Islet of Langerhans (tissue), 1 donor: Measurements from ENCODE around the gene RIN1.
"Not testable (repeated sequence)": the region's sequence is repeated elsewhere in the genome, so short reads cannot be mapped to it uniquely, and the experiment has no call there.

ENCODE experiments used
- FAIRE-seq: peaks from one replicate; lab custom pipeline; 2011; peaks lifted over from hg19 to GRCh38; lab: Jason Lieb, UNC

The RIN1 gene

GRCh38 chr11:66318600-66318970 is 17.6 kb downstream of the RIN1 start:
- FAIRE-seq = no peak

DNA sequence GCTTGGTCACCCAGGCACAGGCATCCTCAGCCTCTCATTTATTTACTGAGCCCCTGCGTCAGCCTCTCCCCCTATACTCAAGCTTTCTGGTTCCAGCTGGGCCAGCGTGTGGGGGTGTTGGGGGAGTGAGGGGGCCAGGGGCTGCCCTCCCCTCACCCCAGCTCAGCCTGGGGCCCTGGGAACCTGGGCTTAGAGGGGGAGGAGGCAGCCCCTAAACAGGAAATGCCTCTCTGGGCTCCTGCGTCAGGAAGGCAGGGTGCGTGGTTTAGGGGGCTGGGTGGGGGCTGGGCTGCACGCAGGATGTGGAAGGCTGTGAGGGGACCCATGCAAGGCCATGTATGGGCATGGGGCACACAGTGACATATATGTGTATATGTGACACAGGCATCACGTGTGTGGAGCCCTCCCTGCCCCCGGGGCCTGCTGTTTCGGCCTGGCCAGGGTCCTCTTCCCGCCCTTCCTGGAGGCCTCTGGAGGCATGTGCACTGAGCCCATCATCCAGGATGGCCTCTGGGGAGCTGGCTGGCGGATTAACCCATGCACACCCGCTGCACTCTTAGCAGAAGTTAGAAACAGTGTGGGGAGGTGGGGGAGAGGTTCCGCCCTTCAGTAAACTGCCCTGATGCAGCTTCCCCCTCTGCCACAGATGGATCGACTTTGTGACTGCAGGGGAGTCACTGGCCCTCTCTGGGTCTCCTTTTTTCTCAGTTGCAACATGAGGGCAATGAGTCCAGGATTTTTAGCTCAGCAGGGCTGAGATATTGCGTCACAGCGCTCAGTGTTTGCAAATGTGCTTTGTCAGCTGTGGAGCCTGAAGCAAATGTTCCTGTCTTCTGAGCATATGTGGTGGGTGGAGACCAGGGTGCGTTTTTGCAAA is 18.3 kb downstream of the RIN1 start:
- FAIRE-seq = no peak

GRCh38 chr11:66317322-66317722 is 18.9 kb downstream of the RIN1 start:
- no peak for FAIRE-seq

DNA sequence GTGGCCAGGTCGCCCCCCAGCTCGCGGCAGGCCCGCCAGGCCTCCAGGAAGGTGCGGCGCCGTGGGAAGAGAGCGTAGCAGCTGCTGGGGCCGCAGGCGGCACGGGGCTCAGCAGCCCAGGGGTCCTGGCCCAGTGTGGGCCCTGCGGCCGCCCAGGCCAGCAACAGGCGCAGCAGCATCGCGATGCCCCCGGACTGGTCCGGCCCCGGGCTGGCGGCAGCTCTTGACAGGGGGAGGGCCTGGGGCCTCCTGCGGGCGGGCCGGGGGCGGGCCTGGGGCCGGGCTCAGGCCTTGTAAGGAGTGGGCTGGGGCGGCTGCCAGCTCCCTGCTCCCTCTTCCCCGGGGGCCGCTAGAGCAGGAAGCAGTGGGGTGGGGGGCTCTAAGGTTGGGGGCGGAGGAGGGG is 19.4 kb downstream of the RIN1 start, which contains the start of gene CD248:
Gene CD248, minus strand, starts transcription at position 196 of the 403 bp plus-strand sequence. Its CDS starts 17 bp downstream, at position 179.
- FAIRE-seq = no peak

GRCh38 chr11:66315921-66316811 is 20.1 kb downstream of the RIN1 start:
- no peak for FAIRE-seq

- FAIRE-seq = no peak
Measured at GRCh38 chr11:66315498-66315885, 20.7 kb downstream of the RIN1 start.

GRCh38 chr11:66314561-66315497 is 21.4 kb downstream of the RIN1 start:
- no peak for FAIRE-seq

GRCh38 chr11:66314186-66314501 is 22.1 kb downstream of the RIN1 start:
- no peak for FAIRE-seq

- FAIRE-seq = no peak
Measured at GRCh38 chr11:66313321-66314185, 22.7 kb downstream of the RIN1 start.

DNA sequence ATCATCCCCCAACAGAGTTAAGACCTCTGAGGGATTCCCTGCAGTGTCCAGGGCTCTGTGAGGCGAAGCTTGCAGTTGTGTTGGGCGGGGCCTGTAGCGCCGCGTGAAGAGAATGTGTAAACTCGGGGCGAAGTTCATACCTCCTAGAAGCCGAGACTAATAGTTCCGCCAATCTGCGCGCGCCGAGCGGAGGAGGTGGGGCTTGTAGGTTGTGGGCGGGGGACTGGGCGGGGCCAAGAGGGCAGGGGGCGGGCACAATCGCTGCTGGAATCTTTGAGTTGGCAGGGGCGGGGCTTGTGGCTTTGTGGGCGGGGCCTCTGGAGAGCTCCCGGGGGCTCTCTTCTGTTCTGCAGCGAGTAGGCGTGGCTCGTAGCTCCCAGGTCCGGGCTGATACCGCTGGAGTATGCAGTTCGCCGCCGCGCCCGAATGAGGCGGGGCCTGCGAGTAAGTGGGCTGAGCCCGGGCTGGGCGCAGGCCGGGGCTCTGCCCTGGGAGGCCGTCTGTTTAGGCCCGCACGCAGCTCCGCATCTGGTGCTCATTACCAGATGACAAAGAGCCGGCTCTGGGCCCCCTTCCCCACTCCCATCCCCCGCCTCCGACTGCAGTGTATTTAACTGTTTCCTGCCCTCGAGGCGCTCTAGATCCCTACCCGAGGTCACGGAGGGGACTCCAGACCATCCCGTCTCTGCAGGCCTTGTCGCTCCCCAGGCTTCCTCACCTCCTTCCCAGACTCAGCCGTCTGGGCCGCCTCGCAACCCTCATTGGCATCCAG is 23.5 kb downstream of the RIN1 start:
- no peak for FAIRE-seq

DNA sequence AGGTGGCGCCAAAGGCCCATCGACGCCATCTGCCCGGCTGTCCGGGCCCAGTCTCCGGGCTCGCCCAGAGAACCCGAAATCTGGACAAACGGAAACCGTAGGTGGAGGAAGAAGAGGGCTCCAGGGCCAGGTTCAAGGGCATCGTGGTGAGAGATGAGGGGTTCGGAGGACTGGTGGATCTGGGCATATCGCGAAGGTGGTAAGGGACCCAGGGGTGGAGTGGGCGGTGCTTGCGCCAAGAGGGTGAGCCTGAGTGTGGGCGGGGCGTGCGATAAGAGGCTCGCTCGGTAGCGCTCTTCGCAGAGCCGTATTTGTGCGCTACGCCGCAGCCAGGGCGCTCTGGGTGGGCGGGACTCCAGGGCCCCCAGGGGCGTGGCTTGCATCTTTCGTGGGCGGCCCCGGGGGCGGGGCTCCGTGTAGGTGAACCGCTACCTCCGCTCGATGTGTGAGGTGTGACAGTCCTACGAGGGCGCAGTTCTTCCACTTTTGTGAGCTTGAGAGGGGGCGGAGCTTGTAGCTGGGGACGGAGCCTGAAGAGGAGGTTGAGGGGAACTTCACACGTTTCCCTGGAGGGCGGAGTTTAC is 24.2 kb downstream of the RIN1 start:
- no peak for FAIRE-seq

DNA sequence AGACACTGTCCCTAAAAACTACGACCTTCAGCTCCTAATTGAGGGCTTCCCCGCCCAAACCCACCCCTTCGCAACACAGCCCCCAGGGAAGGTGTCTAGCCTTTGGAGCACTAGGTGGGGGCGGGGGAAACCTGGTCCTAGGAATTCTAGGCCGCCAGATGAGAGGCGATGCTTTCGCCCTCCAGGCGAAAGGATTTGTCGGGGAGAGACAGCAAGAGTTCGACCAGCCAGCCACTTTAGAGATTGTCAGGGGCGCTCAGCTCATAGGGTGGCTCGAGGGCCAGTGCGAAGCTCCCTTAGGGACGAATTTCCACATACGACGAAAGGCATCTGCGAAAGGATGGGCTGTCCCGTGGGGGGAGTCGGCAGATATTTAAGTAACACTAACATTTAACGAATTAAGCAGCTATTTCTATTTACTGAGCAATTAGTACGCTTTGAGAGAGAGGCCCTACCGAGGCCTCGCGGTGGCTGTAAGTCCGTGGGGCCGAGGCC is 24.7 kb downstream of the RIN1 start:
- no peak for FAIRE-seq

DNA sequence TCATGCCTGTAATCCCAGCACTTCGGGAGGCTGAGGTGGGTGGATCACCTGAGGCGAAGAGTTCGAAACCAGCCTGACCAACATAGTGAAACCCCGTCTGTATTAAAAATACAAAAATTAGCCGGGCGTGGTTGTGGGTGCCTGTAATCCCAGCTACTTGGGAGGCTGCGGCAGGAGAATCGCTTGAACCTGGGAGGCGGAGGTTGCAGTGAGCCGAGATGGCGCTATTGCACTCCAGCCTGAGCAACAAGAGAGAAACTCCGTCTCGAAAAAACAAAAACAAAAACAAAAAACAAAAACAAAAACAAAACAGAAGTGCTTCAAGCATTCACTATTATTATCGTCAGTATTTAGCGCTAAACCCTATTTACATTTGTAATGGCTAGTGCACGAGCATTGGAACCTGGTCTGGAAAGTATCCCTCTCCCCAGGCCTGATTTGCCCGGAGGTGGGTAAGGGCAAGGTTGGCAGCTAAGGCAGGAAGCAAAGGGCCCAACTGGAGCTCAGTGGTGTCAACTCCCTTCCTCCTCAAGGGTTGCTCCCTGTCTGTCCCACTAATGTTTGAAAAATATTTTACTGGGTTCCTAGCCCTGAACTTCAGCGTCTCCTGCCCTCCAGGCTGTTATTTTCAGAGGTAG is 25.3 kb downstream of the RIN1 start:
- not testable (repeated sequence) for FAIRE-seq

DNA sequence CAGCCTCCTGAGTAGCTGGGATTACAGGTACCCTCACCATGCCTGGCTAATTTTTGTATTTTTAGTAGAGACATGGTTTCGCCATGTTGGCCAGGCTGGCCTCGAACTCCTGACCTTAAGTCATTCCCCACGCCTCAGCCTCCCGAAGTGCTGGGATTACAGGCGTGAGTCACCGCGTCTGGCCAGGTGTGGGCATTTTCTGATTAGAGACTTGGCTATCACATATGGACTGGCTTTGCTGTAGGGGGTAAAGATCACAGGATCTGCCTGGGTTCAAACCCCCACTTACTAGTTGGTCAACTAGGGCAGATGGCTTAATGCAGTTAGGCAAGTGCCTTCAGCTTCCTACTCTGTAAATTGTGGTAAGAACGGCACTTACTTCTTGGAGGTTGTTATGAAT is 25.9 kb downstream of the RIN1 start:
- FAIRE-seq = no peak

- FAIRE-seq = no peak
Measured at GRCh38 chr11:66309475-66309874, 26.8 kb downstream of the RIN1 start.

DNA sequence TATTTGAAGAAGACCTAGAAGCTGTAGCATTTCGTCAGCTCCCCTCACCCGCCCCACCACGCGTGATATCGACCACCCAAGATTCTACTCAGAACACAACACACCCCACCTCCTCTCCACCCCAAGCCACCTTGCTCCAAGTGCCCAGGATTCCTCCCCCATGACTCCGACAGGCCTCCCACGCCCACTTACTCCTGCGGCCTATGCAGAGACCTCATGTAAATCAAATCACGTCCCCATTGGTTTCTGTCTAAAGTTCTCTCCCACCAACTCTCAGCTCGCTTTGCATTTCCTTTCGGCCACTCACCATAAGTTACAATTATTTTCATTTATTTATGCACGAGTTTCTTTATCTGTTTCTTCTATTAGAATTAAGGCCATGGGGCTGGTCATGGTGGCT is 33.6 kb downstream of the RIN1 start:
- no peak for FAIRE-seq

DNA sequence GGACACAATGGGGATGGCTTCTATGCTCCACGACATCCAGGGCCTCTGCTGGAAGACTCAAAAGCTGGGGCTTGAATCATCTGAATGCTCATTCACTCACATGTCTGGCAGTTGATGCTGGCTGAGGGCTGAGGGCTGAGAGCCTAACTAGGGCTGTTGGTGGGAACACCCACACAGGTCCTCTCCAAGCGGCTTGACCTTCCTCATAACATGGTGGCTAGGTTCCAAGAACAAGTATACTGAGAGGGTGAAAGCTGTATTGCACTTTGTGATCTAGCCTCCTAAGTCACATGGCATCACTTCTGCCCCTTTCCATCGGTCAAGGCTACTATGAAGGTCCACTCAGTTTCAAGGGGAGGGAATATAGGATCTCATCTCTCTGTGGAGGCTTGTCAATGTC is 37.0 kb downstream of the RIN1 start:
- no peak for FAIRE-seq

GRCh38 chr11:66297610-66298009 is 38.6 kb downstream of the RIN1 start:
- FAIRE-seq = no peak
